Esophagus muscularis mucosa (tissue), 4 donors: ENCODE results near the gene GIPC2. TPM values are rescaled to one million over a fixed set of nuclear protein-coding genes. Genes with fewer than 3 reads are reported as not detected.
A peak's percentile ranks its signal among the peaks of the same experiment; 100 is the strongest.

ENCODE experiments used
- DNase-seq: peaks from one replicate; pipeline ENCODE4 v3.0.0-alpha.2; 2017; ENCODE audit errors: extremely low spot score
- H3K27ac ChIP-seq, 4 donors: fragments of 200-600 bp; sonication (generic); replicated peaks in 1 of 4; 1 replicate in 3 of 4; 2 replicates in 1 of 4; pipeline ENCODE4 v1.5.1; 2016 to 2019; ENCODE audit warnings: mild to moderate bottlenecking in 1 of 4
- H3K27me3 ChIP-seq, 4 donors: fragments of 200-600 bp; sonication (generic); one replicate each; pipeline versions ENCODE4 v1.5.1 to v1.6.0; 2016 to 2019
- H3K36me3 ChIP-seq, 4 donors: fragments of 200-600 bp; sonication (generic); one replicate each; pipeline ENCODE4 v1.5.1; 2016 to 2019
- H3K4me1 ChIP-seq, 4 donors: fragments of 200-600 bp; sonication (generic); one replicate each; pipeline ENCODE4 v1.5.1; 2016 to 2019
- H3K4me3 ChIP-seq, 4 donors: fragments of 200-600 bp; sonication (generic); 1 replicate in 2 of 4; 2 replicates in 2 of 4; pipeline ENCODE4 v1.5.1; 2016 to 2019; ENCODE audit warnings: mild to moderate bottlenecking in 4 of 4, moderate library complexity in 1 of 4
- H3K9me3 ChIP-seq, 4 donors: fragments of 200-600 bp; sonication (generic); 1 replicate in 3 of 4; 2 replicates in 1 of 4; pipeline ENCODE4 v1.5.1; 2016 to 2019
- CTCF ChIP-seq, 3 experiments: fragments of 200-600 bp in 2 of 3; fragments of 450-650 bp in 1 of 3; sonication (generic) in 2 of 3; IDR thresholded peaks; one replicate each; pipeline ENCODE4 v1.5.1; 2017 to 2019; ENCODE audit warnings: antibody characterized with exemption in 3 of 3, mild to moderate bottlenecking in 2 of 3, moderate library complexity in 1 of 3
- EP300 ChIP-seq: sonication (generic); formaldehyde crosslinking; IDR thresholded peaks from one replicate; pipeline ENCODE4 v1.6.1; 2017; ENCODE audit warnings: antibody characterized with exemption
- POLR2A ChIP-seq: fragments of 450-650 bp; IDR thresholded peaks from one replicate; pipeline ENCODE4 v1.6.1; 2017; ENCODE audit warnings: antibody characterized with exemption, moderate library complexity, mild to moderate bottlenecking, low read depth
- POLR2AphosphoS5 ChIP-seq, 2 donors: sonication (generic); formaldehyde crosslinking; IDR thresholded peaks; one replicate each; pipeline ENCODE4 v1.6.1; 2017; ENCODE audit warnings: antibody characterized with exemption in 2 of 2
- WGBS: methylation state at CpG from one replicate; pipeline ENCODE4 v1.1.5; 2018; 5-methylcytosine and 5-hydroxymethylcytosine counted together
- intact Hi-C: fragments of 100-400 bp; cut with DNase I; formaldehyde crosslinking; loops from one replicate; pipeline ENCODE4 v1.15.1; 2023
- total RNA-seq, 4 donors: library from RNA; depleted of rRNA; stranded (reverse); fragments of >200 nt; gene quantifications; one replicate each; pipeline versions ENCODE4 v1.1.0 to v1.2.1, GENCODE V29; 2016

The GIPC2 gene
- total RNA-seq, 4 donors from 2014 or later, result 4.5 to 8.7 (median 6.8) TPM

DNA sequence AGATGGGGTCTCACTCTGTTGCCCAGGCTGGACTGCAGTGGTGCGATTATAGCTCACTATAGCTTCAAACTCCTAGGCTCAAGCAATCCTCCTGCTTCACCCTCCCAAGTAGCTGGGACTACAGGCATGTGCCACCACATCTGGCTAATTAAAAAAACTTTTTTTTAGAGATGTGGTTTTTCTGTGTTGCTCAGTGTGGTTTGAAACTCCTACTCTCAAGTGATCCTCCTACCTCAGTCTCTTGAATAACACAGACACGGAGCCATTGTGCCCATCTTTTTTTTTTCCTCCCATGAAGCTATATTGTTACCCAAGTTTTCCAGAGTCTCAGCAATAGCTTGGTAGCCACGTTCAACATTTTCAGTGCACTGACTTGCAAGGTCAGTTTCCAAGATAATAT is 2.7 kb downstream of the GIPC2 start:
- Histone ChIP-seq H3K4me3 (no peak overlapping the region), H3K27me3 (no peaks in the 10 kb centered on the region), H3K27ac (peak overlapping the region in 3 of 4 donors; percentile 86 to 88 (median 87)), H3K9me3 (no peaks in the 10 kb centered on the region), H3K4me1 (peaks cover 18 to 68% (median 60%) of the 10 kb centered on the region in 4 donors), H3K36me3 (no peaks in the 10 kb centered on the region)
- WGBS, result 86% methylated on average over 3 of the region's 3 CpGs
- intact Hi-C loops, result loop anchor here (5.0 kb wide), 1 partner anchor 41 kb away; no protein-coding TSS in a partner anchor
- no peak for DNase-seq
- TF ChIP-seq CTCF (IDR thresholded peaks at IDR 0.05), result no peak
- TF ChIP-seq POLR2AphosphoS5 (IDR thresholded peaks at IDR 0.05), result no peak
- TF ChIP-seq EP300, result no peak

DNA sequence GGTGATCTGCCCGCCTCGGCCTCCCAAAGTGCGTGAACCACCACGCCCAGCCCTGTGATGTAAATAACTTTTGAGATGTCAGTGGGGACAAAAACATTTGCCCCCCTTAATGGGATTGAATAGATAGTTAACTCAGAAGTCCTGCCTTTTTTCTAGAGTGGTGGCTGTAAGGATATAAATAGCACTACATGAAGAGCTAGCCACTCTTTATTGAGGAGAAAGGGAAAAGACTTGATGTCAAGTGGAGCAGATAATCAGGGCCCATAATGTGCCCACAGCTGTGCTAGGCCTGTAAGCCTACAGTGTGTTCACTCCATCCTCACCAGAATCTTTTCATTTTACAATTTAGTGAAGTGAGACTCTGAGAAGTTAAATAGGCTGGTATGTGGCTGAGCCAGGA is 3.6 kb downstream of the GIPC2 start:
- no peak for TF ChIP-seq CTCF (IDR thresholded peaks at IDR 0.05)
- no peak for TF ChIP-seq POLR2AphosphoS5 (IDR thresholded peaks at IDR 0.05)
- TF ChIP-seq POLR2A, result no peak
- TF ChIP-seq EP300, result no peak
- WGBS, result 100% methylated on average over 4 of the region's 4 CpGs
- H3K27ac ChIP-seq, result peak overlapping the region in 1 of 4 donors; percentile 14
- H3K9me3 ChIP-seq, result no peaks in the 10 kb centered on the region
- DNase-seq, result no peak
- H3K27me3 ChIP-seq, result no peaks in the 10 kb centered on the region
- intact Hi-C loops, result loop anchor here (5.0 kb wide), 1 partner anchor 42 kb away; no protein-coding TSS in a partner anchor
- H3K36me3 ChIP-seq, result no peaks in the 10 kb centered on the region
- H3K4me3 ChIP-seq, result no peak overlapping the region
- peaks cover 18 to 59% (median 51%) of the 10 kb centered on the region in 4 donors for H3K4me1 ChIP-seq

- intact Hi-C loops, result no loop called here
- no peaks in the 10 kb centered on the region for H3K27me3 ChIP-seq
These were observed 5.2 kb downstream of the GIPC2 start for GRCh38 chr1:78051005-78051404.

DNA sequence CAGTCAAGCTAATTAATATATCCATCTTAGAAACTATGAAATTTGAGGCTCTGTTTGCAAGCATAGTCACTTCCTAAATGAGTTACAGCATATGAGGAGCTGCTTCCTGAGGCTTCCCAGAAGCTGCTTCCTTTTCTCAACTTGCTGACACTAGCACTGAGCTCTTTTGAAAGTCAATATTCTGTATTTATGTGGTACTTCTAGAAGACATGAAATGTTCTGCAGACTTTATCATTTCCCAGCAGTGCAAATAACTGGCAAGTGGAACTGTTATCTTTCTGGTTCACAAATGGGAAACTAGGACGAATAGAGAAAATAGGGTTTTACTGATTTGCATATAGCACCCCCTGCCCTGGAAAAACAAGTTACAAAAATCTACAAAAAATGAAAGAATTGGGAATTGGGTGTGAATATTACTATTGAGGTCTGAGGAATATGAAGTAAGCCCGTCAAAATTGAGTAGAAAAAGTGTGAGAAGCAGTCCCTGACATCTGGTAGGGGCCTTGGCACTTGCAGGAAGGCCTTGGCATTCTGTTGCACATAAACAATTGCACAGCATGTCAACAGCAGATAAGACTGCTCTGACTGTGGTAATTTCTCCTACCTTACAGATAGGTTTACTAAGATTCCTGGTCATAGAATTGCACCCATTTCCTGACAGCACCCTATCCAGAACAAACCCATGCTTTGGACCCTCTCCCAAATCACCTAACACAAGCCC is 7.1 kb downstream of the GIPC2 start:
- H3K27ac ChIP-seq, result peak overlapping the region in 1 of 4 donors; percentile 15
- intact Hi-C loops, result no loop called here
- H3K36me3 ChIP-seq, result no peaks in the 10 kb centered on the region
- H3K9me3 ChIP-seq, result no peaks in the 10 kb centered on the region
- no peak overlapping the region for H3K4me3 ChIP-seq
- H3K27me3 ChIP-seq, result no peaks in the 10 kb centered on the region
- H3K4me1 ChIP-seq, result peaks cover 12 to 42% (median 27%) of the 10 kb centered on the region in 4 donors
- DNase-seq, result no peak
- WGBS, result 64% methylated on average over 2 of the region's 2 CpGs
- TF ChIP-seq EP300 (no peak), POLR2AphosphoS5 (IDR thresholded peaks at IDR 0.05) (no peak), CTCF (IDR thresholded peaks at IDR 0.05) (no peak), POLR2A (no peak)

More at GRCh38 chr1:78051005-78051404, 5.2 kb downstream of the GIPC2 start:
- Histone ChIP-seq H3K4me3 (no peak overlapping the region), H3K4me1 (peaks cover 18 to 59% (median 41%) of the 10 kb centered on the region in 4 donors), H3K27ac (no peak overlapping the region), H3K9me3 (no peaks in the 10 kb centered on the region), H3K36me3 (no peaks in the 10 kb centered on the region)
- 96% methylated on average over 2 of the region's 2 CpGs for WGBS
- DNase-seq, result no peak
- TF ChIP-seq CTCF (IDR thresholded peaks at IDR 0.05) (no peak), POLR2A (no peak), EP300 (no peak), POLR2AphosphoS5 (IDR thresholded peaks at IDR 0.05) (no peak)
